Fibroblast of villous mesenchyme (primary cell): ENCODE data around the gene BMPR2. TPM values are rescaled to one million over a fixed set of nuclear protein-coding genes. Genes with fewer than 3 reads are reported as not detected.
A peak's percentile ranks its signal among the peaks of the same experiment; 100 is the strongest.
"Not testable (repeated sequence)": the region's sequence is repeated elsewhere in the genome, so short reads cannot be mapped to it uniquely, and the experiment has no call there.

Experiments
- DNase-seq: peaks from one replicate; pipeline ENCODE4 v3.0.0-alpha.2; 2010; ENCODE audit warnings: low read depth
- H3K4me3 ChIP-seq: 2 replicates; pipeline ENCODE4 v1.5.1; 2011; ENCODE audit warnings: low read depth, mild to moderate bottlenecking, low read length
- CTCF ChIP-seq: IDR thresholded peaks from 2 replicates; pipeline ENCODE4 v1.5.1; 2012; ENCODE audit warnings: low read depth, mild to moderate bottlenecking, low read length; ENCODE audit not compliant: insufficient read depth
- total RNA-seq: library from RNA; depleted of rRNA; stranded (reverse); fragments of >200 nt; gene quantifications from 2 replicates; pipeline ENCODE4 v1.2.3, GENCODE V29; 2012

BMPR2 gene
- total RNA-seq, 1 donor = 47.9 TPM

GRCh38 chr2:202495230-202495604 lies 119.1 kb downstream of the BMPR2 start:
- TF ChIP-seq CTCF = no peak
- DNase-seq = no peak
- H3K4me3 ChIP-seq = no peak overlapping the region

- H3K4me3 ChIP-seq, DNase-seq: not testable (repeated sequence)
These were observed 120.8 kb downstream of the BMPR2 start for GRCh38 chr2:202496835-202497472.

- not testable (repeated sequence) for DNase-seq, H3K4me3 ChIP-seq
These were observed 121.3 kb downstream of the BMPR2 start for GRCh38 chr2:202497473-202497866.

GRCh38 chr2:202499841-202500240 lies 123.7 kb downstream of the BMPR2 start:
- not testable (repeated sequence) for H3K4me3 ChIP-seq, DNase-seq

- not testable (repeated sequence) for H3K4me3 ChIP-seq, DNase-seq
These were observed 127.1 kb downstream of the BMPR2 start for GRCh38 chr2:202503276-202503675.

GRCh38 chr2:202508686-202509085 lies 132.6 kb downstream of the BMPR2 start:
- DNase-seq = no peak
- H3K4me3 ChIP-seq = no peak overlapping the region
- TF ChIP-seq CTCF = no peak

GRCh38 chr2:202510911-202511310 lies 134.8 kb downstream of the BMPR2 start:
- no peak overlapping the region for H3K4me3 ChIP-seq
- no peak for TF ChIP-seq CTCF
- DNase-seq = peak; percentile 24

- no peak for DNase-seq
- no peak overlapping the region for H3K4me3 ChIP-seq
- TF ChIP-seq CTCF = no peak
These were observed 136.0 kb downstream of the BMPR2 start for GRCh38 chr2:202512176-202512575.

GRCh38 chr2:202514732-202515131 lies 138.6 kb downstream of the BMPR2 start:
- TF ChIP-seq CTCF = no peak
- H3K4me3 ChIP-seq = no peak overlapping the region
- DNase-seq = no peak
